K562 (cell line): ENCODE measurements around the gene CCDC28B. TPM values are rescaled to one million over a fixed set of nuclear protein-coding genes. Genes with fewer than 3 reads are reported as not detected.
A peak's percentile ranks its signal among the peaks of the same experiment; 100 is the strongest.

ENCODE experiments used
- CHD7 ChIP-seq: fragments of 200-600 bp; sonication (generic); IDR thresholded peaks from one replicate; pipeline ENCODE4 v1.6.1; 2012; ENCODE audit warnings: mild to moderate bottlenecking, low read depth, low read length, inconsistent platforms
- DPF2 ChIP-seq: fragments of 450-650 bp; IDR thresholded peaks from 2 replicates; pipeline ENCODE4 v1.6.1; 2016
- IRF2 ChIP-seq: sonication (generic); formaldehyde crosslinking; IDR thresholded peaks from 2 replicates; pipeline ENCODE4 v1.8.1; 2022; ENCODE audit warnings: mild to moderate bottlenecking, missing genetic modification reagents
- MIER1 ChIP-seq: fragments of 450-650 bp; IDR thresholded peaks from 2 replicates; pipeline ENCODE4 v1.6.1; 2016; ENCODE audit warnings: antibody characterized with exemption, mild to moderate bottlenecking, low read depth
- NFIX ChIP-seq: fragments of 250-450 bp; sonication (Bioruptor Pico); IDR thresholded peaks from 2 replicates; pipeline ENCODE4 v1.4.0; 2020; ENCODE audit warnings: low read depth, mild to moderate bottlenecking, moderate library complexity
- RNF2 ChIP-seq: sonication (generic); IDR thresholded peaks from 2 replicates; pipeline ENCODE4 v1.6.1; 2016
- SAFB ChIP-seq: fragments of 200-400 bp; formaldehyde crosslinking; IDR thresholded peaks from 2 replicates; pipeline ENCODE4 v1.6.1; 2017; ENCODE audit warnings: low read depth, low read length, borderline replicate concordance
- SMAD4 ChIP-seq: fragments of 250-450 bp; sonication (Bioruptor Pico); conservative IDR thresholded peaks from 2 replicates; pipeline ENCODE4 v1.8.0; 2021; ENCODE audit warnings: inconsistent platforms, mild to moderate bottlenecking, moderate library complexity
- SPI1 ChIP-seq: IDR thresholded peaks from 2 replicates; pipeline ENCODE4 v1.6.1; 2011; ENCODE audit warnings: low read depth, low read length, control low read depth, borderline replicate concordance
- U2AF1 ChIP-seq: fragments of 200-400 bp; formaldehyde crosslinking; optimal IDR thresholded peaks from 2 replicates; pipeline ENCODE3; 2017; ENCODE audit warnings: mild to moderate bottlenecking, low read depth, low read length, moderate library complexity
- ZNF384 ChIP-seq: IDR thresholded peaks from 2 replicates; pipeline ENCODE4 v1.6.1; 2012; ENCODE audit warnings: low read depth, low read length, improper control_type of control experiment
- ZNF586 ChIP-seq: fragments of 450-650 bp; formaldehyde crosslinking; conservative IDR thresholded peaks from 2 replicates; pipeline ENCODE4 v1.4.0; 2020; ENCODE audit warnings: mild to moderate bottlenecking, moderate library complexity
- polyA plus RNA-seq, 8 experiments: library from polyadenylated mRNA; depleted of rRNA in 4 of 8; stranded (reverse) in 5 of 8; unstranded in 3 of 8; fragments of >200 nt; fragmentation: Nextera tagmentation in 2 of 8; fragmentation: Illumina TruSeq in 1 of 8; extraction: Ambion mirVana in 2 of 8; extraction: Trizol in 1 of 8; gene quantifications; 2 replicates each; pipeline versions ENCODE4 v1.2.1 to v1.2.3, GENCODE V29; 2011 to 2014; ENCODE audit warnings: inconsistent platforms in 1 of 8, missing spikeins in 1 of 8
- total RNA-seq, 7 experiments: library from RNA; depleted of rRNA in 6 of 7; stranded (reverse); fragments of >200 nt in 6 of 7; fragmentation: Illumina TruSeq in 2 of 7; extraction: Trizol in 2 of 7; gene quantifications; 2 replicates each; pipeline versions ENCODE4 v1.2.1 to v1.2.3, GENCODE V29; 2011 to 2021; ENCODE audit warnings: low replicate concordance in 1 of 7
- TF ChIP-seq, protein P1 (sequence below): fragments of 450-650 bp; formaldehyde crosslinking; IDR thresholded peaks from 2 replicates; pipeline ENCODE4 v1.4.0; 2022; ENCODE audit warnings: mild to moderate bottlenecking, moderate library complexity
- TF ChIP-seq, protein P2 (sequence below): sonication (generic); formaldehyde crosslinking; IDR thresholded peaks from 2 replicates; pipeline ENCODE4 v1.8.0; 2022; ENCODE audit warnings: mild to moderate bottlenecking, missing genetic modification reagents, borderline replicate concordance

CCDC28B gene
- total and polyA plus RNA-seq, 9 of the 15 experiments (the other 6 are each of a cell fraction or from before 2014, with no cell fraction given) = 5.7 to 54.5 (median 31.7) TPM

- TF ChIP-seq CHD7 (no peak), DPF2 (0 out of 2 replicates have a peak, but pooled peaks have one; percentile 17), NFIX (CRISPR knock-in tag) (no peak), SAFB (no peak), SPI1 (peak; percentile 78), SMAD4 (CRISPR knock-in tag) (0 out of 2 replicates have a peak, but pooled peaks have one; percentile 47), ZNF586 (CRISPR knock-in tag) (no peak), IRF2 (CRISPR knock-in tag) (no peak), U2AF1 (no peak), RNF2 (no peak; the same call in 1 of the 2 replicates), ZNF384 (no peak), MIER1 (no peak)
- TF ChIP-seq, protein P1, sequence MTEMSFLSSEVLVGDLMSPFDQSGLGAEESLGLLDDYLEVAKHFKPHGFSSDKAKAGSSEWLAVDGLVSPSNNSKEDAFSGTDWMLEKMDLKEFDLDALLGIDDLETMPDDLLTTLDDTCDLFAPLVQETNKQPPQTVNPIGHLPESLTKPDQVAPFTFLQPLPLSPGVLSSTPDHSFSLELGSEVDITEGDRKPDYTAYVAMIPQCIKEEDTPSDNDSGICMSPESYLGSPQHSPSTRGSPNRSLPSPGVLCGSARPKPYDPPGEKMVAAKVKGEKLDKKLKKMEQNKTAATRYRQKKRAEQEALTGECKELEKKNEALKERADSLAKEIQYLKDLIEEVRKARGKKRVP (CRISPR knock-in tag) = 0 out of 2 replicates have a peak, but pooled peaks have one; percentile 10
- TF ChIP-seq, protein P2, sequence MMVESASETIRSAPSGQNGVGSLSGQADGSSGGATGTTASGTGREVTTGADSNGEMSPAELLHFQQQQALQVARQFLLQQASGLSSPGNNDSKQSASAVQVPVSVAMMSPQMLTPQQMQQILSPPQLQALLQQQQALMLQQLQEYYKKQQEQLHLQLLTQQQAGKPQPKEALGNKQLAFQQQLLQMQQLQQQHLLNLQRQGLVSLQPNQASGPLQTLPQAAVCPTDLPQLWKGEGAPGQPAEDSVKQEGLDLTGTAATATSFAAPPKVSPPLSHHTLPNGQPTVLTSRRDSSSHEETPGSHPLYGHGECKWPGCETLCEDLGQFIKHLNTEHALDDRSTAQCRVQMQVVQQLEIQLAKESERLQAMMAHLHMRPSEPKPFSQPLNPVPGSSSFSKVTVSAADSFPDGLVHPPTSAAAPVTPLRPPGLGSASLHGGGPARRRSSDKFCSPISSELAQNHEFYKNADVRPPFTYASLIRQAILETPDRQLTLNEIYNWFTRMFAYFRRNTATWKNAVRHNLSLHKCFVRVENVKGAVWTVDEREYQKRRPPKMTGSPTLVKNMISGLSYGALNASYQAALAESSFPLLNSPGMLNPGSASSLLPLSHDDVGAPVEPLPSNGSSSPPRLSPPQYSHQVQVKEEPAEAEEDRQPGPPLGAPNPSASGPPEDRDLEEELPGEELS = no peak
Observed at GRCh38 chr1:32200226-32201010, at the start of gene CCDC28B (continued).
